Stimulated activated CD8-positive, alpha-beta memory T cell treated with anti-CD3 and anti-CD28 coated beads, Interleukin-2, amount 100 ng/mL, for 1 hour (primary cell): ENCODE results near the gene EREG.
"Not testable (repeated sequence)": the region's sequence is repeated elsewhere in the genome, so short reads cannot be mapped to it uniquely, and the experiment has no call there.

Experiments used
- DNase-seq, 2 donors: peaks; one replicate each; pipeline ENCODE4 v3.0.0-alpha.2; 2020; ENCODE audit warnings: low read depth in 2 of 2

EREG gene

DNA sequence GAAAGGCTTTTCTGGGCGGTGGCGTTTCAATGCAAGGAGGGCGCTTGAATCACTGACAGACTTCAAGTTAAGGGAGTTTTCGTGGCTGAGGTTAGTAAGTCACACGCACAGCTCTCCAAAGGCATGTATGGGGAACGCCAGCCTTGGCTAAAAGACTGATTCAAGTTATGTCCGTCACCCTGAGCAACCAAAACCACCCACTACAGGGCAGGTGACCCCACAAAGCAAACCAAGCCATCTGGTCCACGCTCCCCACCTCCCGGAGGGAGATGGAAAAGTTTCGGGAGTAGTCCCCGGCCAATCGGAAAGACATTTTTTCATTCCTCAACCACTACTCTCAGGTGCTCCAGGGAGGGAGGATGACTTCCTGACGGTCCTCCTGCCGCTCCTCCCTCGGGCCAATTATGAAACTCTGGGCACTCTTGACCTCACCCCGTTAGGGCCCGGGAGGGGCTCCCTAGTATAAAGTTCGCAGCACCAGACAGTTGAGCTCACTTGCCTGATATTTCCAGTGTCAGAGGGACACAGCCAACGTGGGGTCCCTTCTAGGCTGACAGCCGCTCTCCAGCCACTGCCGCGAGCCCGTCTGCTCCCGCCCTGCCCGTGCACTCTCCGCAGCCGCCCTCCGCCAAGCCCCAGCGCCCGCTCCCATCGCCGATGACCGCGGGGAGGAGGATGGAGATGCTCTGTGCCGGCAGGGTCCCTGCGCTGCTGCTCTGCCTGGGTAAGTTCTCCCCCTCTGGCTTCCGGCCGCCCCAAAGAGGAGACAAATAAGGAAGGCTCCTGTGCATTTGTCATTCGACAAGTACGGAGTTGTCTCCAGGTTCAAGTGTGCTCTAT lies at the start of gene EREG:
EREG (plus strand) TSS at position 494 of the 840 bp plus-strand sequence; CDS start at position 658, 164 bp downstream.
- no peak for DNase-seq

DNA sequence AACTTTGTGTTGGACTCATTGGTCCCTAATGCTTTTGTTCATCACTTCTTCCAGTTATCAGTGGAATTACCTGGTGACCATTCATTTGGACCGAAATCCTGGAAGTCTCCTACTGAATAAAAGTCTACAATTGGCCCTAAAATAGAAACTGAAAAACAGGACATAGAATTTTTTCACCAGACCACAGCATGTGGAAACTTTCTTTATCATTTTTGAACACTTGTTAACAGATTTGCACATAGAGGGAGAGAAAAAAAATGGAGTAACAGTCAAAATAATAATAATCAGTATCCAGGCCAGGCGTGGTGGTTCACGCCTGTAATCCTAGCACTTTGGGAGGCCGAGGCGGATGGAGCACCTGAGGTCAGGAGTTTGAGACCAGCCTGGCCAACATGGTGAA lies 49.6 kb upstream of the EREG start:
- DNase-seq = no peak

DNA sequence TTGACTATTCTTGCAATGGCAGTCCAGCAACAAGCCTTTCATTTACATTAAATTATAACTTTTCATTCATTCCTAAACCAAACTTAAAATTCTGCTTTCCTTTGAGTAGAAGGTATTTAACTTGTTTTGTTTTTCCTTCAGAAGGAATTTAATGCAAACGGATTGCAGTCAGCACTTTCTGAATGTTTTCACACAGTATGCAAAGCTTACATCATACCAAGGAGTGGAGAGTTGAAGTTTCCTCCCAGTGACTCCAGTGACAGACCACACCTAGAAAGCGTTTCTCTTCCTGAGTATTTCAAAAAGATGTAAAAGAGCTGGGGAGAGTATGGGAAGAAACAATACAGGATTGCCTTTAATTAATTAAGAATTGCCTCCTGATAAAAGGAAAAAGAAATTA lies 48.5 kb upstream of the EREG start:
- DNase-seq = no peak

GRCh38 chr4:74317616-74318246 lies 47.2 kb upstream of the EREG start:
- DNase-seq = no peak

- DNase-seq = no peak
These were observed 46.7 kb upstream of the EREG start for GRCh38 chr4:74318276-74318675.

GRCh38 chr4:74319470-74319869 lies 45.5 kb upstream of the EREG start:
- DNase-seq = no peak

- no peak for DNase-seq
These were observed 44.3 kb upstream of the EREG start for GRCh38 chr4:74320559-74321118.

DNA sequence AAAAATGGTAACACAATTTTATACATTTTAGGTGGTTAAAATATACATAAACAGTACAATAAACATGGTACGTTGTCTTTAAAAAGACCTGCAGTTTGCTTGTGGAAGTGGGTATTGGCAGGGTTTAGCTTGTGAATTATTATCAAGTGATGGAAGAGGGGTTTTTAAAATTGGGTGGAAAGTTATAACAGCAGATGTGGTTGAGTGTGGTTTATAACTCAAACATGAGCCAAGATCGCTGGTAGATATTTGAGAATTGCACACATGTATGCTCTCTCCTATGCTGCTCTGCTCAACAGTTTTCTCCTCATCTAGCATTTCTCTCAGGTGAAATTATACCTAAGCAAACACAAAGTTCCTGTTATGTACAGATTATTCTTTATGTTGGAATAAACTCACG lies 42.6 kb upstream of the EREG start:
- no peak for DNase-seq

DNA sequence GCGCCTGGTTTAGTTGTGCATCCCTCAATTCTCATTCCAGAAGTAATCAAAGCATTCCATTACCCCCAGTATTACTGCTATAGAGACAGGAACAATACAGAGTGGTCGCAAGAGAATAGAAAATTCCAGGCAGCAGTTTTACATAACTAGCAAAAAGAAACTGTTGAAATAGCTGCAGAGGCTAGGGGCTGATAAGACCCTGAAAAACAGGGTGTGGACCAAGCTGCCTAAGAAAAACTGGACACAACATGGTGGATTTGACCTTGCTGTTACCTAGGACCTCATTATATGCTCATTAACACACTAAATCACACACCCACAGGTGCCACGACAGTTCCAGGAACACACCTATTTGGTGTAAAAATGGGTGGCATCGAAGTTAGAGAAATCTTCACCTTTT lies 41.3 kb upstream of the EREG start:
- DNase-seq = no peak

DNA sequence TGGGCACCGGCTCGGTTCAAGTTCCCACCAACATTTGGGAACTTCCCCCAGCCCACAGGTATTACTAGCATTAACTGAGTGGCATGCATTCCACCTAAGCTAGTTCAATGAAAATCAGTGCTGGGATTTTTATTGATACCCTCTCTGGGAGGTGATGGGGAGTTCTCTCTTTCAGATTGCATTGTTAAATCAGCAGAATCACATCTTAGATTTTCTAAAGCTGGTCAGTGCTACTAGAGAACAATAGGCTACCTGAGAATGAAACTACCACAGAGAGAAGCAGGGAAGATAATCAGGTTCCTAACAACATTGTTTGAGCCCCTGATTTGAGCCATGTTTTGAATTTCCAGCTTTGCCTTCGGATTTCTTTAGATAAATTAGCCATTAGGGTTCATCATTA lies 40.7 kb upstream of the EREG start:
- no peak for DNase-seq

DNA sequence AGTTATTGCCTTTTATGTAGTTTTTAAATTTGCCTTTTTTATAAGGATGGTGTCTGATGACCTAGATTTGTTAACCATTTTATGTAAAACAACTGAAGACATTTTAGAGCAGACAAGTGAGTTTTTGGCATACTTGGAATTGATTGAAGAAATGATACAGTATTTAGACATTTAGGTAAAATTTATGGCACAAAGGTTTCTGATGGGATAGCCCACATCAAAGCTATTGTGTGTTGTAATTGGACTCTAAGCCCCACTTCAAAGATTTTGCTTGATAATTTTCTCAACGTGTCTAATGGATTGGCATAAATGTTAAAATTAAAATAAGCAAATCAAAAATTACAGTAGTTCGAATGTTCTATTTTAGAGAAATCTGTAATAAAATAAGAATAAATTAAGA lies 39.1 kb upstream of the EREG start:
- DNase-seq = no peak

DNA sequence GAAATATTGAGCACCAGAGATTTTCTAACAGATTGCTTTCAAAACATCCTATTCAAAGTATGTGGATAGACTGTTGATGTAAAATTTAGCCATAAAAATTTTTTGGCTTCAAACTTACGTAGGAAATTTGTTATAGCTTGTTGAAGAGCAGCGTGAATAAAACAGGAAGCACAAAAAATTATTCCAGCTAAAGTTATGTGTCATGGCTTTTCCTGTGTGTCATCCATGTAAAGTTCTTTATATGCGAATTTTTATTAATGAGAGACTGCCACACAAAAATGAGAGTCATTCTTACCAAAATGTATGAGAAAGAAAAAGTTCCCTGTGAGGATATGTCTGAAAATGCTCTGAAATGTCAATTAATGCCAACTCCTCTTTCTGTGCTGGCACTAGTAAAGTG lies 37.2 kb upstream of the EREG start:
- no peak for DNase-seq

- no peak for DNase-seq
These were observed 36.4 kb upstream of the EREG start for GRCh38 chr4:74328501-74328900.

GRCh38 chr4:74329307-74329706 lies 35.6 kb upstream of the EREG start:
- no peak for DNase-seq

GRCh38 chr4:74330295-74330750 lies 34.6 kb upstream of the EREG start:
- DNase-seq = no peak

- DNase-seq = no peak
These were observed 33.7 kb upstream of the EREG start for GRCh38 chr4:74331252-74331651.

GRCh38 chr4:74331944-74332343 lies 33.0 kb upstream of the EREG start:
- DNase-seq = no peak

DNA sequence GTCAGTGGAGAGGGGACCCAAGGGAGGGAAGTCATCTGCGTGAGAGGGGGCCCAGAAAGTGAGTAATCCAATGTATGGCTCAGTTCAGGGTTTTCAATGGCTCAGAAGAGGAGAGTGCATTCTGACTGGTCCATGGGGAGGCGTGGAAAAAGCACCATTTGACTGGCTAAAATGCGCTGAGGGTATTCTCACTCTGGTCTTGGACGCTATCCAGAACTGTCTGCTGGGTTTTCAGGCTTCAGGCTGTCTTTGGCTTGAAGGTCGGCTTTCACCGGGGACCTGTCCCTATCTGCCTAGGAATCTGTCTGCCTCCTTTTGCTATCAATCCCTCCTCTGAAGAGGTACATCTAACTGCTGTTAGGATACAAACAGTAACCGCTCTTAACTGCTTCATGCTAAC lies 30.3 kb upstream of the EREG start:
- DNase-seq = no peak

DNA sequence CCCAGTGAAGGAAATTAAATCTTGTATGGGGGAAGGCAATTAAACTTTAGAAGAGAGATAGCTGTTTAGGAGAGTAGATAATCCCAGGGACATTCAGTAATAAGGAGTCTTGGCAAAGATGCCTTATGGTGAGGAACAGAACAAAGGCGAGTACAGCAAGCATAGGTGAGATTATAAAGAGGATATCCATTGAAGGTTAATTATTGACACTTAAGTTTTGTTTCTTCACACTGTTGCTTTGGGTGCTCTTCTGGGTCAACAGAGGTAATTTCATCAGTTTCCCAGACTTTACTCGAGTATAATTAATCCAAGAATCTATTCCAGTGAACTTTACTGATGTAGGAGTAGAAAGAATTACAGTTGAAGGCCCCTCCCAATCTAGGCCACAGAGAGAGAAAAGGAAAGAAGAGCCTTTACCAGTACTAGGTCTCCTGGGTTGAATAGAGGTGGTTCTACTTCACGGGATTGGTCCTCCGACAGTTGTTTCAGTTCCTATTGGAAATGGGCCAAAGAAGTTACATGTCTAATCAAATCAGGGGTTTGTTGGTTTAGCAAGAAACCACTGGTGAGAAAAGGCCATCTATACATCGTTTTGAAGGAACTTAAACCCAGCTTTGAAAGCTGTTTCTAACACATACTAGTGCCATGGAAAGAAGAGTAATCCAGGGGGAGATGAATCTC lies 29.5 kb upstream of the EREG start:
- DNase-seq = no peak

GRCh38 chr4:74338792-74339333 lies 26.1 kb upstream of the EREG start:
- no peak for DNase-seq

DNA sequence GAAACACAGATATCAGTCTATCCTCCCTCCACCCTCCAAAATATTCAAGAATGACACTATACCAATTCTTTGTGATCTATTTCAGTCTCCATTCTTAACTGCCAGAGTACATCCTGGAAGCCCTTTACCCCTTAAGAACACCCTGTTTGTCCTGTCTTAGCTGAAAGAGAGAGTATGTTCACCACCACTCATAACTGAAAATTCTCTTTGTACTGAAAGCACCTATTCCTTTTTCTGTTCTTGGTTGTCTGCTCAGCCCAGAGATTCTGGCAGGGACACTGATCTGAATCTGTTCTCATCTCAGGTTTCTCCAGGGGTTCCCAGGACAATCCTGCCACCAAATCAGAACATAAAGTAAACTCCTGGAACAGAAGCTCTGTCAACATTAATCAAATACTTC lies 25.4 kb upstream of the EREG start:
- no peak for DNase-seq

GRCh38 chr4:74340421-74340820 lies 24.5 kb upstream of the EREG start:
- not testable (repeated sequence) for DNase-seq
